DND-41 (cell line): Measurements from ENCODE around the gene EML3.

Source experiments
- EZH2 ChIP-seq: IDR thresholded peaks from 3 replicates; pipeline ENCODE4 v1.6.1; 2012; ENCODE audit warnings: borderline replicate concordance, low read depth, mild to moderate bottlenecking, moderate library complexity, low read length, inconsistent platforms; ENCODE audit not compliant: severe bottlenecking
- TF ChIP-seq, protein P1 (sequence below): IDR thresholded peaks from 2 replicates; pipeline ENCODE4 v1.5.1; 2012; ENCODE audit warnings: borderline replicate concordance, low read length, moderate library complexity, mild to moderate bottlenecking; ENCODE audit not compliant: poor library complexity, severe bottlenecking; ENCODE audit errors: extremely low read depth

DNA sequence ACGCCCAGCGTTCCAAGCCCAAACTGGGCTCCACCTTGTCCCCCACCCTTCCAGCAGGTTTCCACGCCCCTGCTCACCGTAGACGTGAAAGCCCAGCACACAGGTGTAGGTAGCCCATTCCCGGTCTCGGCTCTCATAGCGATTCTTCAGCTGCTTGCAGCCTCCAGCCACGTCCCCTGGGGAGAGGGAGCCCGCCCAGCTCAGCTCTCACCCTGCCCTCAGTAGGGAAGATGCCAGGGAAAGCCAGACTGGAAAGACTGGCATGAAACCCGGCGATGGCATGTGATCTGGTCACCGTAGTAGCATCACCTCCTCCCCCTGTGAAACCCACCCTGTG, 9.5 kb downstream of the EML3 start:
- TF ChIP-seq, protein P1, sequence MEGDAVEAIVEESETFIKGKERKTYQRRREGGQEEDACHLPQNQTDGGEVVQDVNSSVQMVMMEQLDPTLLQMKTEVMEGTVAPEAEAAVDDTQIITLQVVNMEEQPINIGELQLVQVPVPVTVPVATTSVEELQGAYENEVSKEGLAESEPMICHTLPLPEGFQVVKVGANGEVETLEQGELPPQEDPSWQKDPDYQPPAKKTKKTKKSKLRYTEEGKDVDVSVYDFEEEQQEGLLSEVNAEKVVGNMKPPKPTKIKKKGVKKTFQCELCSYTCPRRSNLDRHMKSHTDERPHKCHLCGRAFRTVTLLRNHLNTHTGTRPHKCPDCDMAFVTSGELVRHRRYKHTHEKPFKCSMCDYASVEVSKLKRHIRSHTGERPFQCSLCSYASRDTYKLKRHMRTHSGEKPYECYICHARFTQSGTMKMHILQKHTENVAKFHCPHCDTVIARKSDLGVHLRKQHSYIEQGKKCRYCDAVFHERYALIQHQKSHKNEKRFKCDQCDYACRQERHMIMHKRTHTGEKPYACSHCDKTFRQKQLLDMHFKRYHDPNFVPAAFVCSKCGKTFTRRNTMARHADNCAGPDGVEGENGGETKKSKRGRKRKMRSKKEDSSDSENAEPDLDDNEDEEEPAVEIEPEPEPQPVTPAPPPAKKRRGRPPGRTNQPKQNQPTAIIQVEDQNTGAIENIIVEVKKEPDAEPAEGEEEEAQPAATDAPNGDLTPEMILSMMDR, result no peak
- TF ChIP-seq EZH2, result no peak
